Activated T-cell treated with anti-CD3 and anti-CD28 coated beads for 24 hours (primary cell): ENCODE results near the gene ROR2.

Source experiments
- DNase-seq: peaks from one replicate; pipeline ENCODE4 v3.0.0-alpha.2; 2020; ENCODE audit warnings: low read depth

ROR2 gene

GRCh38 chr9:91900055-91900796, 49.8 kb downstream of the ROR2 start:
- no peak for DNase-seq

GRCh38 chr9:91899594-91899993, 50.4 kb downstream of the ROR2 start:
- no peak for DNase-seq

DNA sequence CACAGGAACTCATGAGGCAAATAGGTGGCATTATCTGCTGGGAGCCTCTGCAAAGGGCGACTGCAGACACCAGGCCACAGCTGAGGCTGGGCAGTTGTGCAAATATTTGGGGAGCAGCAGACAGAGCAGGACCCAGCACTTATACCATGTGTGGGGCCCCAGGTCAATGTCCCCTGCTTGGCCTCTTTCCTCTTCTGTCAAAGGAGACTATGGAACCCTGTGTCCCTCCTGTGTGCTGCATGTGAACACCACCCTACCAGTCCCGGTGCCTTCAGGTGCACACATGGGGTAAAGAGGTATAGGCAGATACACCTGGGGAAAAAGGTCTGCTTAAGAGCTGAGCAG, 50.8 kb downstream of the ROR2 start:
- no peak for DNase-seq

- no peak for DNase-seq
Observed at GRCh38 chr9:91898451-91899218, 51.4 kb downstream of the ROR2 start.

- DNase-seq = no peak
Observed at GRCh38 chr9:91897201-91897600, 52.8 kb downstream of the ROR2 start.

DNA sequence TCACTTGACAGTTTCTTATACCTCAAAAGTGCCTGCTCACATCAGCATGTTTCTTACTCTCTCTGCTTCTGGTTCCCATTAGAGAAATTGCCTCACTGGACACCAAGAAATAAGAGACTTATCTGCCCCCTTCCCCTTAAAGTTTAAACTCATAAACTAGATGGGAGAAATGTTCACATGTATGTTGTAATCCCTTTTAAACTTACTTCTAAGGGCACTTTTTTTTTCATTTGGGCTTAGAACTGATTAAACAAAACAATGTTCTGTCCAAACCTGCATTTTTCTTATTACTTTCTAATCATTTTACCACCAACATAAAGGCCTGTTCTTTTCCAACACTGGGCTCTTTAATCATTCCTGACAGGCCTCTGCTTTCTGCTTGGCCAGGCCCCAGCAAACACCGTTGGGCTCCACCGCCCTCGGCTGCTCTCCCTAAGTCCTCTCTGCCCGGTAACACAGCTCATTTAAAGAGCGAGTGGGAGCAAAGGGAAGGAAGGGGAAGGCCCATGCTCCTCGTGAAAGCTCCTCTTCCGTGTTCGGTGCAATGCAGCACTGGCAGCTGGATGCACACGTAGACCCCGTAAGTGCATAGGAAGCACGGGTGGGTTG, 53.4 kb downstream of the ROR2 start:
- DNase-seq = no peak

GRCh38 chr9:91896097-91896496, 53.9 kb downstream of the ROR2 start:
- no peak for DNase-seq

- DNase-seq = no peak
Observed at GRCh38 chr9:91894536-91894935, 55.5 kb downstream of the ROR2 start.

DNA sequence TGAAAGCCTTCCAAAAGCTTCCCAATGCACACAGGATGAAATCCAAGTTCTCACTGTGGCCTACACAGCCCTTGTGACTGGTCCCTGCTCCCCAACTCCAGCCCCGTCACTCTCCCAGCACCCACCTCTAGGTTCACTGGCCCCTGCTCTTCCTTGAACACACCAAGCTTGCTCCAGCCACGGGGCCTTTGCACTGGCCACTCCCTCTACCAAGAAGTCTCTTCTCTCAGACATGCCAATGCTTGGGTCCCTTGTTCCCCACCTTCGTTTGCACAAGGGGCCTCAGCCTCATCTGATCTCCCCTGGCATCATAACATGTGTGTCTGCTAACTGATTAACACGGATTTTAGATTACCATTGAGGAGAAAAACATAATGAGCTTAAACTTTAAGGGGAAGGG, 56.0 kb downstream of the ROR2 start:
- no peak for DNase-seq

- DNase-seq = no peak
Observed at GRCh38 chr9:91891915-91892314, 58.1 kb downstream of the ROR2 start.

DNA sequence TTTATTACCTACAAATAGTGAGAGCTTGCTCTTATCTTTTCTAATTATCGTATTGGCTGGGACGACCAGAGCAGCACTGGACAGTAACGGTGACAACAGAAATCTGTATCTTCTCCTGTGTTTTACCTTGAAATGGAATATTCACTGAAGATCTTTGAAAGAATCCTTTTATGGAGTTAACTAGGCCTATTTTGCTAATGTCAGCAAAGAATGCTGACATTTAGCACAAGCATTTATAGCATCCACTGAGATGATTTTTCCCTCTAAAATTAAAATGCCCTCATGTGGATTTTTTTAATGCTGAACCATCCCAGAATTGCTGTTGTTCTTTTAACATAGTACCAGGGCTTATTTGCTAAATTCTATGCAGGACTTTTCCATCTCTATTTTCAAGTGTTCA, 59.4 kb downstream of the ROR2 start:
- no peak for DNase-seq

- no peak for DNase-seq
Observed at GRCh38 chr9:91889161-91889911, 60.7 kb downstream of the ROR2 start.

- DNase-seq = no peak
Observed at GRCh38 chr9:91886414-91887076, 63.5 kb downstream of the ROR2 start.

DNA sequence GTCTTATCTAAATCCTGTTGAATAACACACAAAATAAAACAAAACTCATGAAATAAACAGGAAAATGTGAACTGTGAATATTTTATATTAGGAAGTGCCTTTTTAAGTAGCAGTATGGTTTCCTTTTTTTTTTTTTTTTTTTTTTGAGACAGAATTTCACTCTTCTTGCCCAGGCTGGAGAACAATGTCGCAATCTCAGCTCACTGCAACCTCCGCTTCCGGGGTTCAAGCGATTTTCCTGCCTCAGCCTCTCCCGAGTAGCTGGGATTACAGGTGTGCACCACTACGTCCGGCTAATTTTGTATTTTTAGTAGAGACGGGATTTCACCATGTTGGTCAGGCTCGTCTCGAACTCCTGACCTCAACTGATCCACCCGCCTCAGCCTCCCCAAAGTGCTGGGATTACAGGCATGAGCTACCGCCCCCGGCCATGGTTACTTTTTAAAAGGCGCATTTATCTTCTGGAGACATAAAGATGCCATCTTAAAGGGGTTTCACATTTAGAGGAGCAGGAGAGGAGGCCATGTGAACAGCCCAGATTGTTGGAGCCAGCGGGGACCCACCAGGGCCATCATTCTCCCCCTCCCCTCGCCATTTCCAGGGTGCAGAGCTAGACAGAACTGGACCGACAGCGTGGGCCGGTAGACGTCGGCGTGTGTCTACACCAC, 64.1 kb downstream of the ROR2 start:
- no peak for DNase-seq

GRCh38 chr9:91884696-91885687, 65.0 kb downstream of the ROR2 start:
- DNase-seq = no peak

GRCh38 chr9:91884153-91884552, 65.9 kb downstream of the ROR2 start:
- no peak for DNase-seq

- no peak for DNase-seq
Observed at GRCh38 chr9:91883503-91883902, 66.5 kb downstream of the ROR2 start.

GRCh38 chr9:91882627-91883026, 67.4 kb downstream of the ROR2 start:
- no peak for DNase-seq

DNA sequence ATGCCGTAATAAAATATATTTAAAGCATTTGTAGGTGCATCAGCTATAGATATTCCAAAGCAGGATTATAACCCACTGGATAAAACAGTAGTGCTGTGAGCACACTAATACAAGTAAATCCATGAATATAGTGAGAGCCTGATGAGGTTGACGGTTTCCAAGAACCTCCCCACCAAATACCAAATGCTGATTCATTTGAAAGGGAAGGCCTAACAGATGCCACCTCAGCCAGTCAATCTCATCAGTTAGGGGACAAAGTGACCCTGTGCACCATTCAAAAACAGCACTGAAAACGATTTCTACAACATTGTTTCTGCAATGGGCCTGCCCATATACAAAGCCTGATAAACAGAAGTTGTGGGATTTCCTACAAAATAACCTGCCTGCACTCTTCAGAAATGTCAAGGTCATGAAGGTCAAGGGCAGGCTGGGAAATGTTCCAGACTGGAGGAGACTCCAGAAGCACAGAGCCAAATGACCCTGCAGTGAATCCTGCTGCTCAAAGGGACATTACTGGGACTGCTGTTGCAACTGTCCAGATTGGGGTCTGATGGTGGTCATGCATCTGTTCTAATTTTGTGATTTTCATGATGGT, 69.6 kb downstream of the ROR2 start:
- no peak for DNase-seq

DNA sequence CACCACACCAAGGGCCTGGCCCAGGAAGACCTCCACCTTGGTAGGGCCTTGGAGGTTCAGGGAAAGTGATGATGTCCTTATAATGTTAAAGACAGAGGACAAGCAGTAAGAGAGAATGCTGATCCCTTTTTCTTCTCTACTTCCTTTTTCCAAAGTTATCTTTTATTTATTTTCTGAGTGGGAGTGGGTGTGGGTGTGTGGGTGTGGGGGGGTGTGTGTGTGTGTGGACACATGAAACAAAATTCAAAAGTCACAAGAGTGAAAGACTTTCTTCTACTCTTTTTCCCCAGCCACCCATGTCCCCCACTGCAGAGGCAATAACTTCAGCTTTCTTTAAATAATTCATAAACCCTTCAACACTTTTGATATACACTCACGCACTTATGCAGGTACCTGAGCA, 70.8 kb downstream of the ROR2 start:
- DNase-seq = no peak
